Sigmoid colon (tissue), 7 donors: ENCODE results near the gene RNF8. TPM values are rescaled to one million over a fixed set of nuclear protein-coding genes. Genes with fewer than 3 reads are reported as not detected.

ENCODE experiments used
- DNase-seq: peaks from one replicate; pipeline ENCODE4 v3.0.0-alpha.2; 2019
- H3K27ac ChIP-seq, 4 donors: fragments of 200-600 bp; sonication (generic); one replicate each; pipeline ENCODE4 v1.5.1; 2016 to 2019; ENCODE audit warnings: mild to moderate bottlenecking in 1 of 4
- H3K27me3 ChIP-seq, 3 donors: fragments of 200-600 bp; sonication (generic); one replicate each; pipeline ENCODE4 v1.5.1; 2019; ENCODE audit warnings: mild to moderate bottlenecking in 1 of 3
- H3K36me3 ChIP-seq, 4 donors: fragments of 200-600 bp; sonication (generic); one replicate each; pipeline ENCODE4 v1.5.1; 2016 to 2019
- H3K4me1 ChIP-seq, 4 donors: fragments of 200-600 bp; sonication (generic); one replicate each; pipeline ENCODE4 v1.5.1; 2017 to 2019
- H3K4me3 ChIP-seq, 4 donors: fragments of 200-600 bp; sonication (generic); one replicate each; pipeline ENCODE4 v1.5.1; 2017 to 2019; ENCODE audit warnings: mild to moderate bottlenecking in 2 of 4, moderate library complexity in 1 of 4
- H3K9me3 ChIP-seq, 4 donors: fragments of 200-600 bp in 3 of 4; sonication (generic) in 3 of 4; one replicate each; pipeline versions ENCODE4 v1.5.1 to v1.6.1; 2013 to 2019
- EP300 ChIP-seq, 4 donors: sonication (generic); formaldehyde crosslinking; IDR thresholded peaks; one replicate each; pipeline ENCODE4 v1.6.1; 2017; ENCODE audit warnings: antibody characterized with exemption in 4 of 4
- POLR2A ChIP-seq, 2 donors: fragments of 450-650 bp; IDR thresholded peaks; one replicate each; pipeline ENCODE4 v1.6.1; 2016; ENCODE audit warnings: antibody characterized with exemption in 2 of 2, mild to moderate bottlenecking in 2 of 2, moderate library complexity in 2 of 2
- POLR2AphosphoS5 ChIP-seq, 4 donors: sonication (generic); formaldehyde crosslinking; IDR thresholded peaks; one replicate each; pipeline ENCODE4 v1.6.1; 2017; ENCODE audit warnings: antibody characterized with exemption in 4 of 4
- WGBS, 2 donors: extraction: QIAGEN DNeasy Blood & Tissue Kit; methylation state at CpG; one replicate each; pipeline ENCODE4 v1.1.7; 2013; 5-methylcytosine and 5-hydroxymethylcytosine counted together
- intact Hi-C: fragments of 100-400 bp; cut with DNase I; formaldehyde crosslinking; loops from one replicate; pipeline ENCODE4 v1.15.1; 2023
- polyA plus RNA-seq, 3 donors: library from polyadenylated mRNA; stranded (reverse); fragments of 200-250 nt; gene quantifications; one replicate each; pipeline ENCODE4 v1.2.3, GENCODE V29; 2013
- total RNA-seq, 4 donors: library from RNA; depleted of rRNA; stranded (reverse); fragments of >200 nt; gene quantifications; one replicate each; pipeline ENCODE4 v1.1.0, GENCODE V29; 2016
- TF ChIP-seq, protein P1 (sequence below), 4 experiments: fragments of 450-650 bp in 3 of 4; fragments of 200-600 bp in 1 of 4; IDR thresholded peaks; one replicate each; pipeline ENCODE4 v1.5.1; 2016 to 2019; ENCODE audit warnings: antibody characterized with exemption in 4 of 4, mild to moderate bottlenecking in 3 of 4, moderate library complexity in 2 of 4
- donor health status: healthy with polysubstance abuse.
- donor health status: Bipolar disorder and iron deficiency.
- donor health status: healthy.

RNF8 gene
- total and polyA plus RNA-seq, 7 donors = 8.8 to 18.5 (median 11.6) TPM

DNA sequence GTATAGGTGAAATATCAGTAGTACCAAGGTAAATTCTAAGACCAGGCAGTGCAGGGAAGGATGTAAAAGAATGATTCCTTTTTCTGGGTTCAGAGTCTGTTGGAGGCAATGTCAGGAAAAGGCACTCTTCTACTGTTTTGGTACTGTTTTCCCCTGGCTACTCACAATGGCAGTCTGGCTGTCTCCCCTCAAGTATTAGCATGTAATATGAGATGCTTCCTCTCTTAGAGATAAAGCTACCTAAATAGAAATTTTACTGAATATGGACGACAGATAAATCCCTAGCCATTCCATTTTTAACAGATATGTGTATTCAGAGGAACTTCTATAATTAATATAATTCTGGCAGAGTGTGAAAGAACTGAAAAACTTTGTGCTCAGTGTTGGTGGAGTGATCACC is 3.5 kb downstream of the RNF8 start:
- DNase-seq = no peak
- intact Hi-C loops = no loop called here
- Histone ChIP-seq H3K27ac (no peak overlapping the region), H3K4me1 (peaks cover 0 to 28% (median 16%) of the 10 kb centered on the region in 4 donors), H3K9me3 (no peaks in the 10 kb centered on the region), H3K36me3 (peaks cover 0 to 16% (median 2%) of the 10 kb centered on the region in 4 donors), H3K27me3 (no peaks in the 10 kb centered on the region), H3K4me3 (no peak overlapping the region)
- WGBS, 2 donors = 78 to 86% methylated on average over 1 of the region's 1 CpG
- TF ChIP-seq, protein P1, sequence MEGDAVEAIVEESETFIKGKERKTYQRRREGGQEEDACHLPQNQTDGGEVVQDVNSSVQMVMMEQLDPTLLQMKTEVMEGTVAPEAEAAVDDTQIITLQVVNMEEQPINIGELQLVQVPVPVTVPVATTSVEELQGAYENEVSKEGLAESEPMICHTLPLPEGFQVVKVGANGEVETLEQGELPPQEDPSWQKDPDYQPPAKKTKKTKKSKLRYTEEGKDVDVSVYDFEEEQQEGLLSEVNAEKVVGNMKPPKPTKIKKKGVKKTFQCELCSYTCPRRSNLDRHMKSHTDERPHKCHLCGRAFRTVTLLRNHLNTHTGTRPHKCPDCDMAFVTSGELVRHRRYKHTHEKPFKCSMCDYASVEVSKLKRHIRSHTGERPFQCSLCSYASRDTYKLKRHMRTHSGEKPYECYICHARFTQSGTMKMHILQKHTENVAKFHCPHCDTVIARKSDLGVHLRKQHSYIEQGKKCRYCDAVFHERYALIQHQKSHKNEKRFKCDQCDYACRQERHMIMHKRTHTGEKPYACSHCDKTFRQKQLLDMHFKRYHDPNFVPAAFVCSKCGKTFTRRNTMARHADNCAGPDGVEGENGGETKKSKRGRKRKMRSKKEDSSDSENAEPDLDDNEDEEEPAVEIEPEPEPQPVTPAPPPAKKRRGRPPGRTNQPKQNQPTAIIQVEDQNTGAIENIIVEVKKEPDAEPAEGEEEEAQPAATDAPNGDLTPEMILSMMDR (IDR thresholded peaks at IDR 0.05) = no peak
- TF ChIP-seq POLR2A (IDR thresholded peaks at IDR 0.05) = no peak
- no peak for TF ChIP-seq POLR2AphosphoS5 (IDR thresholded peaks at IDR 0.05)
- no peak for TF ChIP-seq EP300 (IDR thresholded peaks at IDR 0.05)

DNA sequence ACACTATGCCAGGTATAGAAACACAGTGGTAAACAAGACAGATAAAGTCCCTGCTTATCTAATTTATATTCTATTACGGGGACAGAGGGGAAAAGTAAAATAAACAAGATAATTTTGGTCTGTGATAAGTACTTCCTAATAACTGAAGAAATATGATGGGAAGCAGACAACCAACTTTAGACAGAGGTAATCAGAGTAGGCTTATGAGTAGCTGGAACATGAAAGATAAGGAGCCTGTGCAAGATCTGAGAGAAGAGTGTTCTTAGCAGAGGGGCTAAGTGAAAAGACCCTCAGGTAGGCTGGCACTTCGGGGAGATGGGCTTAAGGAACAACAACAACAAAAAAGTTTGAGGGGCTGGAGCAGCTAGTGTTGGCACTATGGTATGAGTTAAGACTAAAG is 4.1 kb downstream of the RNF8 start:
- 89 to 92% methylated on average over 2 of the region's 2 CpGs for WGBS, 2 donors
- peaks cover 0 to 28% (median 16%) of the 10 kb centered on the region in 4 donors for H3K4me1 ChIP-seq
- H3K27me3 ChIP-seq = no peaks in the 10 kb centered on the region
- no peak overlapping the region for H3K4me3 ChIP-seq
- no peaks in the 10 kb centered on the region for H3K9me3 ChIP-seq
- H3K27ac ChIP-seq = no peak overlapping the region
- no peak for DNase-seq
- intact Hi-C loops = no loop called here
- peaks cover 0 to 21% (median 2%) of the 10 kb centered on the region in 4 donors for H3K36me3 ChIP-seq
- TF ChIP-seq POLR2AphosphoS5 (IDR thresholded peaks at IDR 0.05) (no peak), EP300 (IDR thresholded peaks at IDR 0.05) (no peak), POLR2A (IDR thresholded peaks at IDR 0.05) (no peak)
- TF ChIP-seq, protein P1 (IDR thresholded peaks at IDR 0.05) = no peak

DNA sequence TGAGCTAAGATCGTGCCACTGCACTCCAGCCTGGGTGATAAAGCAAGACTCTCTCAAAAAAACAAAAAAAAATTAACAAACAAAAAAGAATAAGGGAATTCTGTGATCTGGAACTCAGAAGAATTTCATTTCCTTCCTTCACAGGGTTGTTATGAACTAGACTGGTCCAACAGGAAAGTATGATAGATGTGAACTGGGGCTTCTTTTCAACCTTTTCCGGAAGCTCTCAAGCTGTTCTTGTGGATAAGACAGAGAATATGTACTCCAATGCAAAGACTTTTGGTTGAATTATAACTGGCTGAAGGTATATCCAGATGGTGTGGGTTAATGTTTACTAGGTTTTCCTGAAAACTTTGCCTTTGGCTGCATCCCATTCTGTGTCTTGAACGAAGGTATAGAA is 5.3 kb downstream of the RNF8 start:
- intact Hi-C loops = no loop called here
- H3K27ac ChIP-seq = no peak overlapping the region

DNA sequence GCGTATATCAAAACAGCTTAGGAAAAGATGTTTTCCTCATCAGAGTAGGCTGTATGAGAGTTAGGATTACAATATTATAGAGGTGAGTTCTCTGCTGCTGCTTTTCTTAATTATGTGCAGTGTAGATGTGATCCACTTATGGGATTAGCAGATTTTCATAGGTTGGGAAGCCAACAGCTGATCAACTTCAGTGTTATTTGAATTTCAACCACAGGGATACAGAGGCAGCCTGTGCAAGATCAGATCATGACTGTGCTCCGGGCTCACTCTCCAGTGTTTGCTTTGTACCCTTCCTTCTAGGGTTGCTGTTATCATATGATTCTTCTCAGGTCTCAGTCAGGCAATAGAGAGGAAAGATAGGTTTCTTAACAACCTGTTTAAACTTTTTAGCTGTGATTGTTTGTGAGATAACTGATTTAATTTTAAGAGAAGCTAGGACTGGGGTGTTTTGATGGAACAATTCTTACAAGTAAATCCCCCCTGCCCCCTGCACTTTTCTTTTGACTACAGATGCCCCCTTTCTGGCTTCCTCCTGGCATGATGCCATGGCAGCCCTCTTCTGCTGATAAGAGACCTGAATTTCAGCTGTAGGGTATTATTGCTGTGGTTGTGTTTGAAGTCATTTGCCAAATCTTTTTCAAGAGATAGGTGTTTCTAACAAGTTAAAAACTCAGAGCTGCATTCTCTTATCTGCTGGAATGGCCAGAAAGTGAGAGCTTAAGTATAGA is 8.5 kb downstream of the RNF8 start:
- intact Hi-C loops = no loop called here
- DNase-seq = no peak
- H3K27ac ChIP-seq = no peak overlapping the region
- no peak overlapping the region for H3K4me3 ChIP-seq
- no peaks in the 10 kb centered on the region for H3K27me3 ChIP-seq
- peaks cover 0 to 29% (median 2%) of the 10 kb centered on the region in 4 donors for H3K36me3 ChIP-seq
- peaks cover 0 to 6% (median 3%) of the 10 kb centered on the region in 4 donors for H3K4me1 ChIP-seq
- H3K9me3 ChIP-seq = no peaks in the 10 kb centered on the region
- TF ChIP-seq, protein P1 (IDR thresholded peaks at IDR 0.05) = no peak
- no peak for TF ChIP-seq POLR2A (IDR thresholded peaks at IDR 0.05)
- TF ChIP-seq EP300 (IDR thresholded peaks at IDR 0.05) = no peak
- no peak for TF ChIP-seq POLR2AphosphoS5 (IDR thresholded peaks at IDR 0.05)
- WGBS, 2 donors = 70 to 84% methylated on average over 2 of the region's 2 CpGs

More for the DNA sequence above, 5.3 kb downstream of the RNF8 start:
- DNase-seq = no peak
- Histone ChIP-seq H3K9me3 (no peaks in the 10 kb centered on the region), H3K36me3 (peaks cover 0 to 29% (median 2%) of the 10 kb centered on the region in 4 donors), H3K4me3 (no peak overlapping the region), H3K27me3 (no peaks in the 10 kb centered on the region), H3K4me1 (peaks cover 0 to 23% (median 11%) of the 10 kb centered on the region in 4 donors)
- WGBS, 2 donors = 68 to 70% methylated on average over 3 of the region's 3 CpGs
- TF ChIP-seq POLR2AphosphoS5 (IDR thresholded peaks at IDR 0.05) = no peak
- TF ChIP-seq POLR2A (IDR thresholded peaks at IDR 0.05) = no peak
- TF ChIP-seq, protein P1 (IDR thresholded peaks at IDR 0.05) = no peak
- no peak for TF ChIP-seq EP300 (IDR thresholded peaks at IDR 0.05)
